ENCODE measurements around the gene SERPINB4.
"Not testable (repeated sequence)": the region's sequence is repeated elsewhere in the genome, so short reads cannot be mapped to it uniquely, and the experiment has no call there.

SERPINB4 gene

GRCh38 chr18:63644142-63644541 lies at the start of gene SERPINB4:
TSS of gene SERPINB4 (minus strand) at chr18:63644256. CDS start at chr18:63643577, 679 bp downstream.
- not testable (repeated sequence) for DNase-seq

- DNase-seq, result no peak
These were observed 45.0 kb upstream of the SERPINB4 start for GRCh38 chr18:63689064-63689463.

DNA sequence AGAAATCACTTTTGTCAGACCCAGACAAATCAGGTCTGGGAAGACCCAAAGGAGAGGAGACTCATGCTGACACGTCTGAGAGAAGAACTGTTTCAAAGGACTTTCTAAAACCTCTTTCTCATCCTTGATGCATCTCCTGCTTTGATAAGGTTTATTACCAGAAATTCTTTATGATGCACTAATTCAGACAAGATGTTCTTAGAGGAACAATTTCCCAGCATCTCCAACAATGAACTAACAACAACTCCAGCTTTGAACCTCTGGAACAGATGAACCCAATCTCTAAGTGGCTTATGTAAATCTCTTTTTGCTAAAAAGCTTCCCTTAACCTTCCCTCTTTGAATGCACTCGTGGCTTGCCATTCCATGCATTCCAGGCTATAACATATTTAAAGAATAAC lies 42.8 kb upstream of the SERPINB4 start:
- no peak for DNase-seq

- DNase-seq, result no peak
These were observed 40.7 kb upstream of the SERPINB4 start for GRCh38 chr18:63684718-63685117.

DNA sequence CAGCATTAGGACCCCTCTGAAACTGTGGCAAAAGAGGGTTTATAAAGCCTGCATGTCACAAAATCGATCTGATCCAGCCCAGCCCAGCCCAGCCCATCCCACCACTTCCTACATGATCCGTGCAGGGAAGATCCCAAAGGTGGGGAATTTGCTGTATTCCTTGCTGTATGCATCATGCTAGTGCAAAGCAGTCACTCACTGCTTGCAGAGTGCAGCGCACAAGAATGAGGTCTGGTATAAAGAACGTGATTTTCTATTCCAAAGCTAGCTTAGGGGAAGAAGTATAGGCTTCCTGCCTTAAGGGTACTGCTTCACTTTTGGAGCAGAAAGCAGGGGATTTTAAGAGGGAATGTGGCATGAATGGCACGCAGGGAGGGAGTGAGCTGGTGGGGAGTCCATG lies 39.8 kb upstream of the SERPINB4 start:
- no peak for DNase-seq

DNA sequence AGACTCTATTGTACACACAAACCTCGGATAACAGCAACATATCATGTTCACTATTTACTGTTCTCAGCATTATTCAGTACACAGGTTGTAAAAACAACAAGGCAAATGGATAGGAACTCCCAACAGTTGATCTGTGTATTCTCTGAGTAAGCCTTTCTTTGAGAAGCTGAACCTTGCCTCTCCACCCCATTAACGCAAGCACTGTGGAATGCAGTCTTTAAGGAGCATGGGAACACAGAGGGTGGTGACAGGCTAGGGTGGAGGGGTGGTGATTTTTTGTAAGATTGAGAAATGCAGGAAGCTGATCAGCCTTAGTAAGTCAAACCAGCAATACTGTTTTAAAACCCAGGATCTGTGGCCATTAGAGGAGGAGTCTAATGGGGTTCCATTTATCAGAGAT lies 39.1 kb upstream of the SERPINB4 start:
- DNase-seq, result no peak

DNA sequence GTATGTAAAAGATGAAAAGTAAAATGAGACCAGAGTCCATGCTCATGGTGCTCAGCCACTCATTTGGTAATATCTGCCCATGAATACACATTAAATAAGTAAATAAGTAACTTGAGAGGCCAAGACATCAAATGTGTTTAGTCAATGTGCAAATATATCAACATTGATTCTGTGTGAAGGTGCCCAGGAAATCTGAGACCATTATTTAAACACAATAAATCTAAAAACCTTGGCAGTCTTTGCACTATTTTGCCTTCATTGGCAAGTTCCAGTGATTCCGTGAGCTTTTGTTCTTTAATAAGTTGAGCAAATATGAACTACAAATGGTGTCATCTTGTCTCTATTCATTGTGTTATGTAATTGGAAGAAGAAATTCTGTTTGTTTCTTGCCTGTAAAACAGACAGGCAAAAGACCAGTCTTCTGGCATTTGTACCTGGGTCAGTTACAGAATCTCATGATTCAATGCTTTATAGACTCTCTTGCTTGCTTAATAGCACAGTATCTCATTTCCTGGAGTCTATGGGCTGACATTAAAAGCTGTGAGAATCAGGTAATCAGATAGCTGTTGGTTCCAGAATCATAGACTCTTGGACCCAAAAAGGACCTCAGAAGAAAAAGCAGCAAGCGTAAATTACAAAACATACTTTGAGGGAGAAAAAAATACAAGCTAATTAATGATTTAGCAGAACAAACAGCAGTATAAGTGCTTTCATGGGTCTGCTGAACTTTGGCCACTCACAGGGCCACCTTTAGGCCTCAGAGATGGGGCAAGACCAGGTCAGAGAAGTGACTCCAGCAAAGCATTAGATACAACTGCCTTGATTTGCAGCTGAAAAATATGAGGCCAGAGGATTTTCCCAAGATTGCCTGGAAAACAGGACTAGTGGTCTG lies 37.6 kb upstream of the SERPINB4 start:
- DNase-seq, result no peak

DNA sequence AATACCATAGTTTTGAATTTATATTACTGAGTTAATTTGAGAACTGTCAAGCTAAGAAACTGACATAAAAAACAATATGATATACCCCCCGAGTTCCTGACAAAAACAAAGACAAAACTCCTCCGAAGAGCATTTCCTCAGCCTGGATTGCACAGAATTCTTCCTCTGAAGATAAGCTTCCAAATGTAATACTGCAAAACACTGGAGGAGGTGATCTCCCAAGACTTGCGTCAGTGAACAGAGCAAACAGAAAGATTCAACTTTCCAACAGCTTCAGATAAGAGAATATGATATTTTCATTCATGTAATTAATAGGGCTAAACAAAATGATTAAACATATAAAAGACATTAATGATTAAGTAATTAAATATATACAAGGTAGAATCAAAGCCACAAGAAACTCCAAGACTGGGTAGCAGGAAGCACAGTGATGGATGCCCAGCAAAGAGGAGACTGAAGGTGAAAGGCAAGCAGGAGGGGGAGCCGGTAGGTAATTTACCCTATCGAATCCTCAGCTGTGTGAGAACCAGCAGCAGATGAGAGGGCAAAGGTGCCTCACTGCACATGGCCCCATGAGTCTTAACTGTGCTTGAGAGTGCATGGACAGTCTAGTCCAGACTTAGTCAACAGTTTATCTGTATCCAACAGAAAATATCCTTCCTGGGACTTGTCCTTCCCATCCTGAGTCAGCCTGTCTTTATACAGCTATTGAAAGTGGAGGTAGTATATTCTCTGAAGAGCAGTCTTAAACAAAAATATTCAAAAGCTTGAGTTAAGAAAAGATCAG lies 36.0 kb upstream of the SERPINB4 start:
- DNase-seq, result no peak

DNA sequence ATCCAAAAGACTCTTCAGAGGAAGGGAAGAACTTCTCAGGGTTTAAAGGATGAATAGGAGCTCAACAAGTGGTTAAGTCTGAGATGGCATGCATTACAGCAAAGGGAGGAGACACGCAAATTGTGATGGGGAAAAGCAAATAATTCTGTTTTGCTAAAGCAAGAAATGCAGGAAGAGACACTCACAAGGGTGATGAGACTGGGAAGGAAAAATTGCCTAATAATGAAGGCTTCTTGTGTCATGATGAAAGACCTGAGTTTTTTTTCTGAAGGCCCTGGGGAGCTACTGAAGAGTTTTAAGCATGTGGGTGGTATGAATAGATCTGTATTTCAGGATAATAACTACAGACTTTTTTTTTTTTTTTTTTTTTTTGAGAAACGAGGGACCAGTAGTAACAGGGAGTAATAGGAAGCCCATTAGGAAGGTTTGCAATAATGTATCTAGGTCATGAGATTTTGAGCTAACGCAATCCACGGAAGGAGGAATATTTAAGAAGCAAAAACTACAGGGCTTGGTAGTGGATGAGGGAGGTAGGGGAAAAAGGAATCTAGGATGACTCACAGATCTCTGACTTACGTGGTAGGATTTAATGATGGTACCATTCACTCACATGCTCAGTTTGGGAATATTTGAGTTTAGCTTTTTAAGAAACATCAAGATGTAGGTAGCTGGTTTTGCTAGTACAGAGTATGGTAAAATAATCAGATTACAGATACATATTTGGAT lies 33.6 kb upstream of the SERPINB4 start:
- DNase-seq, result no peak

- DNase-seq, result no peak
These were observed 32.7 kb upstream of the SERPINB4 start for GRCh38 chr18:63676526-63677323.

DNA sequence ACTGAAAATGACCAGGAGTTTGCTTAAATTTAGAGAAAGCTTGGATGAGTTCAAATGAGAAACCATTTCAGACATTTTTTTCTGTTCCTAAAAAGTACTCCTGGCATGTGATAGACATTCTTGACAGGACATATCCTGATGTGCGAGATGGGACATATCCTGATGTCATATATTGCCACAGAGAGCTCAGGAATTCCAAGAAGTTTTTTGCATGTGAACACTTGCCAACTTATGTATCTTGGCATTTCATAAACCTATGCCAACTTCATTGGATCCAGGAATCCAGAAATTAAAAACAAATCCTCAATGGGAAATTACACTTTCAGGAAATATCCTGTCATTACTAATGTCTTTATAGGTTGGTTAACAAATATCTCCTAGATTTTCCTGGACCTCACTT lies 20.5 kb upstream of the SERPINB4 start:
- no peak for DNase-seq

GRCh38 chr18:63661750-63662149 lies 17.7 kb upstream of the SERPINB4 start, which contains the start of gene SERPINB3:
TSS of gene SERPINB3 (minus strand) at chr18:63661893. CDS start at chr18:63661216, 677 bp downstream.
- not testable (repeated sequence) for DNase-seq

GRCh38 chr18:63658920-63659319 lies 14.9 kb upstream of the SERPINB4 start:
- not testable (repeated sequence) for DNase-seq

- not testable (repeated sequence) for DNase-seq
These were observed 6.2 kb upstream of the SERPINB4 start for GRCh38 chr18:63650271-63650670.

GRCh38 chr18:63648241-63648640 lies 4.2 kb upstream of the SERPINB4 start:
- DNase-seq, result no peak

- DNase-seq, result no peak
These were observed 2.9 kb upstream of the SERPINB4 start for GRCh38 chr18:63646936-63647335.

DNA sequence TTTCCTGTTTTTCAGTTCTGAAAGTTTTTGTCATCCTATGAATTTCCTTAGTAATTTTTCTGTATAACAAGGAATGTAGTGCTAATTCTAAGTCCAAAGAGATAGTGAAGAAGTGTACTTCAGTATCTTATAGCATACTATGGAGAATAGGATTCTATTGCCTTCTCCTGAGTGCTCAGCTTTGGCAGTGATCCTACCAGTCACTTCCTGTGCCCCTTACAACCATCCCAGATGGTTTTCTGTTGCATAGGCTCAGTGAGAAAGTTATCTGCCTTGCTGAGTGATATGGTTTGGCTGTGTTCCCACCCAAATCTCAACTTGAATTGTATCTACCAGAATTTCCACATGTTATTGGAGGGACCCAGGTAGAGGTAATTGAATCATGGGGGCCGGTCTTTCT lies 638 bp upstream of the SERPINB4 start:
- DNase-seq, result not testable (repeated sequence)

DNA sequence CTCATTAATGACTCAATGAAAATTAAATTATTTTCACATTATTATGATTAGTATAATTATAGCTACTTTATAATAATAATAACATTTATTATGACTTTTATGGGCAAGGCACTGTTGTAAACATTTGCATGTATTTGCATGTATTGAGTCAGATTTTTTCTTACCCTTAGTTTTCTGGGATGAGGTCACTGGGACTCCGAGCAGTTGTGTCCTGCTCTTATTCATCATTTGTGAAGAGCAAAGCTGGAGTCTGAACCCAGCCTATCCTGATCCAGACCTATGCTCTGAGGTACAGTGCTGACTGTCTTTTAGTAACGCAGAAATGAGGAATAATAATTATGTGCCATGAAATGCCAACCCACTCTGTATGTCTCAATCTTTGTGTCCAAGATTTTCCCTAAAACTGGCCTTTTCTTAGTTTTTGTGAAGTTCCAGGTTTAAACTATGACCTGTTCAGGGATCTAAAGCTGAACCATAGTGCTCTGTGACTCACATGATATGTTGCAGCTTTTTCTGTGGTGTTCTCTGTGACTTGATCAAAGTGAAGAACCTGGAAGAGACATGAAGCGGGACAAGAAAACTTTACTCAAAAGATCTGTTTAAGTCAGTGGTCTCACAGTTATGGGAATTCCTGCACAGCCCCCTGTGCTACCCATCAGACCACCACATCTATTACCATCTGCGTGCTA lies 1.2 kb downstream of the SERPINB4 start:
- not testable (repeated sequence) for DNase-seq

- not testable (repeated sequence) for DNase-seq
These were observed 2.8 kb downstream of the SERPINB4 start for GRCh38 chr18:63641157-63641680.

DNA sequence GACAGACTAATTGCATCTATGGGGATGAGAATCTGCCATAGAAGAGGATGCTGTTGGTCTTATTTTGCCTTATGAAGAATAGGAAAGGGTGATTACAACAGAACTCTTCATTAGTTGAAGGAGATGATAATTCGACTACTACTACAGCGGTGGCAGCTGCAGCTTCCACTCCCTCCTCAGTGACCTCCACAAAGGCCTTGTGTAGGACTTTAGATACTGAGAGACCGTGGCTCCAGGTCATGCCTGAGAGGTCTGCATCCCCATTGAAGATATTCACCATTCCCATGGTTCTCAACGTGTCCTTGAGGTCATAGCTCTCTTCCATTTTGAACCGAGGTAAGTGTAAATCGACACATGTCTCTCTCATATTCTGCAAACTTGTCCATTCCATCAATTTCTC lies 6.4 kb downstream of the SERPINB4 start:
- DNase-seq, result no peak
